B cell (primary cell): ENCODE results near the gene UNC119. TPM values are rescaled to one million over a fixed set of nuclear protein-coding genes. Genes with fewer than 3 reads are reported as not detected.

Source experiments
- ATAC-seq: fragments of 200-7000 bp; cut with Tn5 transposase; one replicate; pipeline ENCODE4 v1.10.0; 2021; ENCODE audit warnings: low read depth, mild to moderate bottlenecking, moderate number of reproducible peaks, moderate library complexity
- CTCF ChIA-PET: fragments of 350-600 bp; sonication (Branson Sonifier 250); formaldehyde crosslinking; loops from one replicate; lab custom pipeline; 2021; ENCODE audit warnings: antibody characterized with exemption, inconsistent platforms; lab: Charles Lee
- POLR2A ChIA-PET: fragments of 350-600 bp; sonication (Branson Sonifier 250); formaldehyde crosslinking; loops from one replicate; lab custom pipeline; 2021; ENCODE audit warnings: antibody characterized with exemption; lab: Charles Lee
- DNase-seq: peaks from one replicate; pipeline ENCODE4 v3.0.0; 2013
- H2AFZ ChIP-seq: 2 replicates; pipeline ENCODE4 v1.6.1; 2012; ENCODE audit warnings: mild to moderate bottlenecking, low read depth, low read length; ENCODE audit not compliant: insufficient read depth, poor library complexity, severe bottlenecking
- H3K27ac ChIP-seq, 2 donors: 1 replicate in 1 of 2; 2 replicates in 1 of 2; pipeline ENCODE4 v1.5.1; 2012 to 2013; ENCODE audit warnings: low read length in 2 of 2, mild to moderate bottlenecking in 2 of 2, moderate library complexity in 1 of 2
- H3K27me3 ChIP-seq, 4 experiments: fragments of 200-600 bp in 1 of 4; sonication (generic) in 1 of 4; replicated peaks in 1 of 4; 1 replicate in 2 of 4; 2 replicates in 2 of 4; pipeline versions ENCODE4 v1.6.1 to v1.7.0; 2013 to 2016; ENCODE audit warnings: low read length in 3 of 4, mild to moderate bottlenecking in 2 of 4, mixed read lengths in 1 of 4, moderate library complexity in 1 of 4; ENCODE audit not compliant: insufficient read depth in 4 of 4, control insufficient read depth in 3 of 4; ENCODE audit errors: control extremely low read depth in 1 of 4
- H3K36me3 ChIP-seq, 2 experiments: replicated peaks in 1 of 2; 1 replicate in 1 of 2; 2 replicates in 1 of 2; pipeline versions ENCODE4 v1.6.1 to v1.7.1; 2013; ENCODE audit warnings: low read length in 1 of 2; ENCODE audit not compliant: insufficient read depth in 2 of 2, control insufficient read depth in 1 of 2; ENCODE audit errors: control extremely low read depth in 1 of 2, extremely low read depth in 1 of 2
- H3K4me1 ChIP-seq, 2 donors: fragments of 200-600 bp in 1 of 2; sonication (generic) in 1 of 2; 1 replicate in 1 of 2; 2 replicates in 1 of 2; pipeline versions ENCODE4 v1.5.1 to v1.6.1; 2013 to 2017; ENCODE audit warnings: low read length in 2 of 2; ENCODE audit not compliant: control insufficient read depth in 2 of 2, insufficient read depth in 2 of 2
- H3K4me2 ChIP-seq: replicated peaks from 2 replicates; pipeline ENCODE3; 2012; ENCODE audit warnings: mild to moderate bottlenecking, low read depth, low read length; ENCODE audit not compliant: poor library complexity, severe bottlenecking
- H3K4me3 ChIP-seq, 5 experiments: fragments of 200-600 bp in 1 of 5; sonication (generic) in 1 of 5; 1 replicate in 3 of 5; 2 replicates in 2 of 5; pipeline versions ENCODE4 v1.5.1 to v1.7.0; 2011 to 2016; ENCODE audit warnings: low read length in 4 of 5, mild to moderate bottlenecking in 4 of 5, low read depth in 2 of 5, control low read depth in 1 of 5, moderate library complexity in 1 of 5; ENCODE audit not compliant: insufficient read depth in 1 of 5; ENCODE audit errors: control extremely low read depth in 1 of 5, extremely low read depth in 1 of 5
- H3K79me2 ChIP-seq: fragments of 200-600 bp; sonication (generic); one replicate; pipeline ENCODE4 v1.6.0; 2016; ENCODE audit warnings: low read length; ENCODE audit not compliant: control insufficient read depth, insufficient read depth
- H3K9ac ChIP-seq: fragments of 200-600 bp; sonication (generic); 2 replicates; pipeline ENCODE4 v1.6.1; 2017; ENCODE audit warnings: mild to moderate bottlenecking, low read length, moderate library complexity
- H3K9me3 ChIP-seq, 3 donors: one replicate each; pipeline versions ENCODE4 v1.6.1 to v1.7.1; 2013; ENCODE audit warnings: low read length in 2 of 3; ENCODE audit not compliant: control insufficient read depth in 2 of 3, insufficient read depth in 1 of 3; ENCODE audit errors: control extremely low read depth in 1 of 3
- H4K20me1 ChIP-seq: 2 replicates; pipeline ENCODE4 v1.6.0; 2012; ENCODE audit warnings: mild to moderate bottlenecking, low read length; ENCODE audit not compliant: insufficient read depth, control insufficient read depth, poor library complexity, severe bottlenecking
- H3K27ac Mint-ChIP-seq: one replicate; pipeline ENCODE4 v1.8.0; 2021; ENCODE audit warnings: mixed read lengths
- H3K27me3 Mint-ChIP-seq: one replicate; pipeline ENCODE4 v1.8.0; 2021; ENCODE audit warnings: mixed read lengths
- H3K4me1 Mint-ChIP-seq: one replicate; pipeline ENCODE4 v1.8.0; 2021; ENCODE audit warnings: mixed read lengths
- H3K4me3 Mint-ChIP-seq: one replicate; pipeline ENCODE4 v1.8.0; 2021; ENCODE audit warnings: mixed read lengths
- H3K9me3 Mint-ChIP-seq: one replicate; pipeline ENCODE4 v1.8.0; 2022; ENCODE audit warnings: mixed read lengths; ENCODE audit not compliant: insufficient read depth
- CTCF ChIP-seq: fragments of 200-600 bp; IDR thresholded peaks from one replicate; pipeline ENCODE4 v1.8.0; 2022; ENCODE audit warnings: antibody characterized with exemption, mild to moderate bottlenecking
- EZH2 ChIP-seq: IDR thresholded peaks from 2 replicates; pipeline ENCODE4 v1.6.1; 2012; ENCODE audit warnings: borderline replicate concordance, low read depth, mild to moderate bottlenecking, moderate library complexity, low read length; ENCODE audit not compliant: insufficient read depth, poor library complexity, severe bottlenecking
- WGBS: methylation state at CpG from one replicate; pipeline ENCODE4 v1.1.5; 2013; ENCODE audit warnings: missing lambda C conversion rate; ENCODE audit not compliant: insufficient coverage; 5-methylcytosine and 5-hydroxymethylcytosine counted together
- intact Hi-C: fragments of 100-400 bp; cut with micrococcal nuclease; formaldehyde crosslinking; loops from one replicate; pipeline ENCODE4 v1.10.0; 2022
- polyA plus RNA-seq: library from polyadenylated mRNA; depleted of rRNA; stranded (reverse); fragments of >200 nt; gene quantifications from 2 replicates; pipeline ENCODE4 v1.2.3, GENCODE V29; 2012
- total RNA-seq, 2 donors: library from RNA; stranded (reverse); fragments of 120-200 nt in 1 of 2; gene quantifications; 1 replicate in 1 of 2; 2 replicates in 1 of 2; pipeline versions ENCODE4 v1.2.3 to v1.2.4, GENCODE V29; 2013 to 2022

The UNC119 gene
- total and polyA plus RNA-seq, 2 donors (not counting 1 experiment from before 2014, with no cell fraction given): 75.3 to 174 TPM

- POLR2A ChIA-PET: interaction anchor here (0.6 to 0.7 kb wide), 3 partner anchors 42 to 70 kb away, joined by 4 to 6 read pairs (median 5); no protein-coding TSS in a partner anchor
- Mint-ChIP-seq H3K4me1 (peaks cover 14% of the 10 kb centered on the region), H3K9me3 (no peaks in the 10 kb centered on the region), H3K27ac (peak overlapping the region; percentile 6), H3K4me3 (no peak overlapping the region), H3K27me3 (no peaks in the 10 kb centered on the region)
- H3K9me3 ChIP-seq: no peaks in the 10 kb centered on the region
- H3K36me3 ChIP-seq: no peaks in the 10 kb centered on the region
- CTCF ChIA-PET: interaction anchor here (0.6 to 15.2 kb wide), 4 partner anchors 46 to 116 kb away, joined by 3 to 220 read pairs (median 6); partner anchors contain the start of gene RSKR
- DNase-seq (no peak), ATAC-seq (no peak)
- H3K27me3 ChIP-seq: no peaks in the 10 kb centered on the region
- intact Hi-C loops: no loop called here
- 80% methylated on average over 3 of the region's 3 CpGs for WGBS
- no peak overlapping the region for H3K4me2 ChIP-seq
- no peaks in the 10 kb centered on the region for H3K79me2 ChIP-seq
- no peaks in the 10 kb centered on the region for H4K20me1 ChIP-seq
- H3K9ac ChIP-seq: no peak overlapping the region
- H3K27ac ChIP-seq: no peak overlapping the region
- peaks cover 8 to 10% of the 10 kb centered on the region in 2 donors for H3K4me1 ChIP-seq
- no peak overlapping the region for H3K4me3 ChIP-seq
- H2AFZ ChIP-seq: peak overlapping the region; percentile 38
- TF ChIP-seq EZH2 (no peak), CTCF (no peak)
These were observed 50.8 kb downstream of the UNC119 start for GRCh38 chr17:28501421-28502284.
